GM21717 (cell line): ENCODE measurements around the gene ARSG.
"Not testable (repeated sequence)": the region's sequence is repeated elsewhere in the genome, so short reads cannot be mapped to it uniquely, and the experiment has no call there.

Experiments
- ATAC-seq: cut with Tn5 transposase; IDR thresholded peaks from one replicate; pipeline ENCODE4 v1.9.1; 2021; ENCODE audit warnings: mild to moderate bottlenecking, moderate library complexity; ENCODE audit not compliant: unreplicated experiment

ARSG gene

DNA sequence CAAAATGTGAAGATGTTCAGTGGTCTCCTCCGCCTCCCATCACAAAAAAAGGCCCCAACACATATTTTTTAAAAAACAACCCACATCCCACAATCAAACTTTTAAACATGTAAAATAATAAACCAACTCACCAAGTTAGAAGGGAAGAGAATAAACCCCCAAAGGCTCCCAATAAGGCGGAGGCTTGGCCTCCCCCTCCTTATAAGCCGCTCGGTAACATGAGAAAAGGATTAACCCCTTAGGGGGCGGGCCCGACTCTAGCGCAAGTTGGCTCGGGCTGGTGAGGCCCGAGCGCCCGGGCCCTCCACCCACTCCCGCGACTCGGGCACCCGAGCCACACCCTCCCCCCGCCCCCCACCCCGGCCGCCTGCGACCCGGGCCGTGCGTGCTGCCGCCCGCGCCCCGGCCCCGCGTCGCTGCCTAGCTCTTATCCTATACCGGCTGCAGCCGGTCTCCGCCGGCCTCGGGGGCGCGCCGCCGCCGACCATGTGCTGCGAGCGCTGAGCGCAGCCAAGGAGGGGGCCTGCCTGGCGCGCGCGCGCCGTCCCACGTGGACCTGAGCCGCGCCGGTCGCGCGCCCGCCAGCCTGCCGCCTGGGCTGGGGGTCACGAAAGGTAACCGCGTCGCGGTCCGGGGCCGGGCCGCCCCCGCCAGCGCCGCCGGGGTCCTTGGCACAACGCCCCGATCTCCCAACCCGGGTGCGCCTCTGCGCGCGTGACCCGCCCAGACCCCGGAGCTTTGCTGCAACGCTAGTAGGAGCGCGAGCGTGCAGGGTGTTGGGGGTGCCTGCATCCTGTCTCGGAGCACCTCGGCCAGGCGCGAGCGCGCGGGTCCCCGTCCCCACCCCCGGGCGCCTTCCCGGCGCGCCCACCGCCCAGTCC is at the start of gene ARSG, which contains the start of gene SLC16A6:
ARSG (plus strand) TSS at position 541 of the 881 bp plus-strand sequence. CDS start 15,999 bp downstream, outside the sequence.
SLC16A6 (minus strand) TSS at position 173 of the 881 bp plus-strand sequence. CDS start 12,807 bp downstream, outside the sequence.
- ATAC-seq, result peak; percentile 38

DNA sequence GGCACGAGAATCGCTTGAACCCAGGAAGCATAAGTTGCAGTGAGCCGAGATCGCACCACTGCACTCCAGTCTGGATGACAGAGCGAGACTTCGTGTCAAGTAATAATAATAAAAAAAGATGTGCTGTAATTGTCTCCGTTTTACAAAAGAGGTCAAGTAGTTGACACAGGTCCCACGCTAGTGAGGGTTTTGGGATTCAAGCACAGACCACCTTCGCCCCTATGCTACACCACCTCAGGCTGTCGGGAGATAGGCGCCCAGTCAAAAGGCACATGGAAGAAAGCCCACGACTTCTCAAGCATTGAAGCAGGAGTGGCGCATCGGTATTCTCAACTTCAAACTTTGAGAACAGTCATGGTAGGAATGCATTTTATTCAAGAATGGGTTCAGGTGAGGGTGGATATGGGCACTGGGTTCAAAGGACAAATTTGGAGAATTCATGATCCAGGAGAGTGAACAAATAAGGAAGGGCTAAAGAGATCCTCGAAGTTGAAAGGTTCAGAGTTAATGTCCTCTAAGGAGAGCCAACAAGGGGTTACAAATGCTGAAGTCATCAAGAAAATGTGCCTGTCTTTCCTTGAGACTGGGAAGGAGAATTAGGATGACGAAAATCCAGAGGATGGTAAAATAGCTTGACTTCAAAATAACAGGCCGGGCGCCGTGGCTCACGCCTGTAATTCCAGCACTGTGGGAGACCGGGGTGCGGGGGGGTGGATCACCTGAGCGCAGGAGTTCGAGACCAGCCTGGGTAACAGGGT is 44.8 kb upstream of the ARSG start:
- ATAC-seq, result no peak

DNA sequence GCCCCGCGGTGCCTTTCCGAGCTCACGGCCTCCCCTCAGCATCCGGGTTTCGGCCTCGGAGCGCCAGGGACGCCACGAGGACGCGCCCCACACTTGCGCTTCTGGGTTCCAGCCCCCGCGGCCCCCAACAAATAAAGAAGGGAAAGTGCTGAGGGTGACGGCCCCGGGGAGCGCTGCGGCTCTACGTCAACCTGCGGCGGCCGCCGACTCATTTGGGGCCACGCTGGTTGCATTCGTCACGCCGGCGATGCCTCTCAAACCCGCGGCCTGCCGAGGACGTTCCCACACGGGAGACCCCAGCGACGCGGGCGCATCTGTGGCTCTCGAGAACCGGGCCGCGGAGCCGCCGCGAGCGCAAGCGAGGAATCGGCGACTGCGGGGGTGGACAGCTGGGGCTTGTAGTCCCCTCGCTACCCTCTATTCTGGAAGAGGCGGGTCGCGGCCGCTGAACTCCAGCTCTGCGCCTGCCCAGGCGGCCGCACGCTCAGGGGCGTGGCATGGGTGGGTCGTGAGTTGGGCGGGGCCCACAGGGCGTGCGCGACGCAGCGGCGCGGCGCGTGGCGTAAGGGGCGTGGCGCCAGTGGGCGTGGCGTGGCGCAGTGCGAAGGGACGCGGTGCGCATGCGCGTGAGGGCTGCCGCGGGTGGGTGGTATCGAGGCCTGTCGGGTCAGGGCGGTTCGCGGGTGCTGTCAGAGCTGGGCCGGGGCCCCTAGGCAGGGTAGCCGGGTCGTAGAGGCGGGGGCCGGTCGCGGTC is 43.7 kb upstream of the ARSG start, which contains the start of gene AMZ2:
AMZ2 (plus strand) TSS at position 599 of the 754 bp plus-strand sequence. CDS start 2,145 bp downstream, outside the sequence.
- ATAC-seq, result peak; percentile 81

DNA sequence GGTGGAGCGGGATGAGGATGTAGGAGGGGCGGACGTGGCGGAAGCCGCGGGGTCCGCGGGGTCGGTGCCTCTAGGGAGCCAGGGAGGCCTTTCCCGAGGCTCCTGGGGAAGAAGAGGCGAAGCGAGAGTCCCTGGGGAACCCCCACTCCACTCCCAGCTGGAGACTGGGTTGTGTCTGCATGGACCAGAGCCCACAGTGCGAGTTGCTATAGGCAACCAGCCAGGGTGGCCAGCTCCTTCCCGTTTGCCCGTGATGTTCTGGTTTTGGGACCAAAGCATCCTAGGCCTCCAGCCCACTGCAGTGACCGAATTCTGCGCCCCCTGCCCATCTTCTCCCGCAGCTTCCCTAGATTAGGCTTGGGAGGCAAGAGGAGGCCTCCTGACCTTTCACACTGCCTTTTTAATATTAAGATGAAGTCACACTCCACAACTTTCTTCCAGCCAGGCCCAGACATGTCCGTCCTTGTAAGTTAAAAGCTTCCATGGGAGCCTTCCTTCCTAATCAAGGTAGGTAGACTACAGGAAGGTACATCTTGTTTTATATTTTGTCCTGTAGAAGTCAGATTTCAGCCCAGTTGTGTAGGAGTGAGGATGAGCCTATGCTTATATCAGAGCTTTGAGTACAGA is 43.0 kb upstream of the ARSG start:
- peak; percentile 40 for ATAC-seq

DNA sequence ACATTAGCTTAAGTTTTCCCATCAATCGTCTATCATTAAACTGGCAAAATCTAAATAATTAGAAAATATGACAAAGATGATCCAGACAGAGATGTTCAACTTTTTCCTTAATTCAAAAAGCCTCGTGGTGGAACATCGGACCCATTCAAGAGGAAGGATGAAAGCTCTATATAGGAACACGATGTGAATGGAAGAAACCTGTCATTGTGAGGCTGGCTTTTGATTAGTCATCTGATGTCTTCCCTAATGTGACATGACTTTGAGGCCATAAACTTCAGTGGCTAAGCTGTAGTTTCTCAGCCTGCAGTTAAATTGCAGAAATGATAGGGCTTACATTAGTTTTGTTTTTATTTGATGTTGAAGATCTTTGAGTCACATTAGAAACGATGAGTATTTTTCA is 42.4 kb upstream of the ARSG start:
- no peak for ATAC-seq

DNA sequence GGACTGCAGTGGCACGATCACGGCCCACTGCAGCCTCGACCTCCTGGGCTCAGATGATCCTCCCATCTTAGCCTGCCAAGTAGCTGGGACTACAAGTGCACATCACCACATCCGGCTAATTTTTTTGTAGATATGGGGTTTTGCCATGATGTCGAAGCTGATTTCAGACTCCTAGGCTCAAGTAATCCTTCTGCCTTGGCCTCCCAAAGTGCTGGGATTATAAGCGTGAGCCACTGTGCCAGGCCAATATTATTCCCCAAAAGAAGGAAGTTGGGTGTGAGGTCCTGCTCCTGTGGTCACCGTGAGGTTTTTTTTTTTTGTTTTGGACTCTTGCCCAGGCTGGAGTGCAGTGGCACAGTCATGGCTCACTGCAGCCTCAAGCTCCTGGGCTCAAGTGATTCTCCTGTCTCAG is 41.9 kb upstream of the ARSG start:
- no peak for ATAC-seq

DNA sequence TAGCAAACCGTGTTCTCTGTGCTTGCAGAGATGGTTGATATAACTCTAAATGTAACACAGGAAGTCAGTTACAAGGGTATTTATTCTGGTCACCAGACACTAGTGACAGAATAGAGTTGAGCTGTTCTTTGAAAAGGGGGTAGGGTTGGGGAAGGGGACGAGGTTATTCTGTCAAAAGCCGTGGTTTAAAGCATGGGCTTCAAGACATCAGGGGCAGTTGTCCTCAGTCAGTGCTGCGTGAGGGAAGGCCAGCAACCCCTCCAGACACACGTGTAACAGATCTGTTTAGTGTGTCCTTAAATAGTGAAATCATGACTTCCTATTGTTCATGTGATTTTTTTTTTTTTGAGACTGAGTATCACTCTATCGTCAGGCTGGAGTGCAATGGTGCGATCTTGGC is 37.9 kb upstream of the ARSG start:
- not testable (repeated sequence) for ATAC-seq

DNA sequence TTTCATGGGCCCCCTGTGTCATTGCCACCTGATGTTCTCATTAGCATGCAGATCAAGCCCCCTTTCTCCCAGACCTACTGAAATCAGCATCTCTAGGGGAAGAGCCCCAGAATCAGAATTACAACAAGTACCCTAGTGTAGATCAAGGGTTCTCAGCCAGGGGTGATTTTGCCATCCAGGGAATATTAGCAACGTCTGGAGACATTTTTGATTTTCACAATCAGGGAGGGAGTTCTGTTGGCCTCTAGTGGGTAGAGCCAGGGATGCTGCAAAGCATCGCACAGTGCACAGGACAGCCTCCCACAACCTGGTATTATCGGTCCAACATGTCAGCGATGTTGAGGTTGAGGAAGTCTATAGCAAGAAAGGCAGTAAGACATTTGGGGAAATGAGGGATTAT is 36.1 kb upstream of the ARSG start:
- no peak for ATAC-seq

DNA sequence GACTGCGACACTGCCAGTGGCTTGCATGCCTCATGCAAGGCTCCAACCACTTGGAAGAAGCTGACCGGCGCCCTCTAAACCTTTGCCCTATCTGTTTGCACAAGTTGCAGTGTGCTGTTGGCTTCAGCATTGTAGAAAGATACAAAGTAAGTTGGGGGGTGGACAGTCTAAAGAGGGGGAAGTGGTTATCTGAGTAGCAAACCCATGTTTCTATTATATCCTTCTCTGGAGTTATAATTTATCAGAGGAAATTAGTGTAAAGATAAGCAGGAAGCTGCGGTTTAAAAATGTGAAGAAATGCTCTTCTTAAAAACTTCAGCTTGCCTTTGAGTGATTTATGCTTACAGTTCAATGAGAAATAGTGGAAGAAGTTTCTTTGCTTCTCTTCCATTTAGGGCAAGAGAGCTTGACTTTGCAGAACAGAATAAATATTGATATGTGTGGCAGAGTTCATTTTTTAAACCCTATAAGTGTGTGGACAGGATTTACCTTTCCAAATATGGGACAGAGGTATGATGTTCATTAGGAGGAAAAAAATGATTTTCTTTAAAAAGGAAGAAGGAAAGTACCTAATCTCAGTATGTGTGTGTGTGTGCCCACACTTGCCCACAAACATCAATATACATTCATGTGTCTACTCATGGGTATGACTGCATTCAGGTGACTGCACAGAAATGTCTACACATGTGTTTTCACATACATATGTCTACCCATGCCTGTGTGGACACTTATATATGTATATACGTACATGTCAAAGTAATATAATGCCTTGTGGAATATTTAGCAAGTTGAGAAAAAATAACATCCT is 35.4 kb upstream of the ARSG start:
- no peak for ATAC-seq

DNA sequence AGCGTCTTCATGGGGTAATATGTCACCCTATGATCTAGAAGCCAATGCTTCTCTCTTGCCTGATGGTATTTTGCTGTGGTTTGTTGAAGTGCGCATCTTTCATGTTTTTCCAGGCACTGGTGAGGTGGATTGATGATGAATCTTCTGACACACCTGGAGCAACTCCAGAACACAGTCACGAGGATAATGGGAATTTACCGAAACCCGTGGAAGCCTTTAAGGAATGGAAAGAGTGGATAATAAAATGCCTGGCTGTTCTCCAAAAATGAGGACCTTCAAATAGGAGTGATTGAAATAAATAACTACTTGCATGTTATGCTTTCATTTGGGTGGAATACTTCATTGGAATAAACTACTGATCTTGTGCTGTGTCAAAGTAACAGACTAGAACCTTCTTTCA is 34.6 kb upstream of the ARSG start:
- ATAC-seq, result not testable (repeated sequence)

DNA sequence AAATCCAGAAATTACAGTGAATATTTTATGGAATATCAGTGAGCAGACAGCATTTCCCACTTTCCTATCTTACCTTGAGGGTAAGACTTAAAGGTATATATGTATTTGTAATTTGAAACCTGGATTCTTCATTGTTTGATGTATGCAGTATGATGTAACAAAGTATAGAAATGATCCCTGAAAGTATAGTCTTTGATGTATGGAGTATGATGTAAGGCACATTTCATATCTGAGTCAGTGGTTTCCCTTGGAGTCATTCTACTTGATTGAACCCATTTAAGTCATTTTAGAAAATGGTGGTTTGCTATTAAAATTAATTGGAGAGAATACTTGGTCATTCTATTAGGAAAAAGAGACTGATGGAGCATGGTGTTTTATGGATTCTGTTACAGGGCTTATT is 33.4 kb upstream of the ARSG start:
- no peak for ATAC-seq

DNA sequence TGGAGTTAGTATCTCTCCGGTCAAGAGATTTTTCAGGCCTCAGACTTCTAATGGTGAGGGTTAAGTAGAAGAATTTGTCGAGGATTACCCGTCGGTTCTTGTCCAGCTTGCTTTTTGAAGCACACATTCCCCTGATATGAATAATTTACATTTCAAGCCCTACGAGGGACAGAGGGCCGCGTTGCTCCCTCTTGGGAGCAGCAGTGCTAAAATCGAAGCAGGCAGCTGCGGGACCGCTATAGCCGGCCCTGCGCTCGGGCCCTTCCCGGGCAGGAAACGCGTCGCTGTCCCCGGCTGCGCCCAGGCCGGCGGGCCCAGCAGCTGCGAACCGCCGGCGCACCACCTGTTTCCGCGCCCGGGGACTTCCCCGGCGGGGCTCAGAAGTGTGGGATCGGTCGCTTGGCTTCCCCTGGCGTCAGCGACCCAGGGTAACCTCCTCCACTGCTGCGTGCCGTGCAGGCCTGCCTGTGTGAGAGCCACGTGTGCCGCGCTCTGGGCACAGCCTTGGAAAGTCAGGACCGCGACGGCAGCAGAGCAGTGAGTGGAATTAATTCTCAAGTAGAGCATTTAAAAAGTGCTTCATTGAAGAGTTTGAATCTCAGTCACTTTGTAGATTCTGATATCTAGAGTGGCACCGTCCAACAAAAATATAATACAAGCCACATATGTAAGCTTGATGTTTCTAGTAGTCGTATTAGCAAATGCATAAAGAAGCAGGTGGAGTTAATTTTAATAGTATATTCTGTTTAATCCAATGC is 32.2 kb upstream of the ARSG start:
- ATAC-seq, result peak; percentile 74

DNA sequence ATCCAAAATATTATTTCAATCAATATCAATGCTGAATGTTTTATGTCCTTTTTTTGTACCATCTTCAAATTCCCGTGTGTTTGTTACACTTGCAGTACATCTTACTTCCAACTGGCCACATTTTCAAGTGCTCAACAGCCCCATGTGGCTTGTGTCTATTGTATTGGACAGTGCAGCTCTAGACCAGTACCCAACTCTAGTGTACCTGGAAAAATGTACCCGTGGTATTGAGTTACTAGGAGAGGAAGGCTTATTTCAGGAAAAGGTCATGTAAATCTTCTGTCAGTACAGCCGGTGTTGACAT is 31.7 kb upstream of the ARSG start:
- not testable (repeated sequence) for ATAC-seq

DNA sequence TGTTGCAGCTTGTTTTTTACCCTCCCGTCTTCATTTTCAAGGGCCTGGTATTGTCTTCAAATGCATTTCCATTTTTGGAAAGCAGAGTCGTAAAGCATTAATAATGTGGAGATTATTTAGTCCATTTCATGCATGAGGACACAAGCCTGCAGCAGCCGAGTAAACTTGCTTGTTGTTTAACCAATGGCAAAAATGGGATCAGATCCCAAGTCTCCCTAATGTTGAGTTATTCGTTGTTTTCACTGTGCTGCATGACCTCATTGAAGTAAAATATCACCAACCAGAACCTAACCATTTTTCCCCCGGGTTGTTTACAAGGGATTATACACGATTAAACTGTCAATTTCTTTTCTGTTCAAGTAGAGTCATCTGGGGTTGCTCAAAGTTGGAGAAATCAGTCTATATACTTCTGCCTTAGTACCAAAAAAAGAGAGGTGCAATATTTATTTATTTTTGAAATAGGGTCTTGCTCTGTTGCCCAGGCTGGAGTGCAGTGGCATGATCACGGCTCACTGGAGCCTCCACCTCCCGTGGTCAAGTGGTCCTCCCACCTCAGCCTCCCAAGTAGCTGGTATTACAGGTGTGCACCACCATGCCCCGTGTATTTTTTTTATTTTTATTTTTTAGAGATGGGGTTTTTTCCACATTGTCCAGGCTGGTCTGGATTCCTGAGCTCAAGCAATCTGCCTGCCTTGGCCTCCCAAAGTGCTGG is 31.1 kb upstream of the ARSG start:
- no peak for ATAC-seq

DNA sequence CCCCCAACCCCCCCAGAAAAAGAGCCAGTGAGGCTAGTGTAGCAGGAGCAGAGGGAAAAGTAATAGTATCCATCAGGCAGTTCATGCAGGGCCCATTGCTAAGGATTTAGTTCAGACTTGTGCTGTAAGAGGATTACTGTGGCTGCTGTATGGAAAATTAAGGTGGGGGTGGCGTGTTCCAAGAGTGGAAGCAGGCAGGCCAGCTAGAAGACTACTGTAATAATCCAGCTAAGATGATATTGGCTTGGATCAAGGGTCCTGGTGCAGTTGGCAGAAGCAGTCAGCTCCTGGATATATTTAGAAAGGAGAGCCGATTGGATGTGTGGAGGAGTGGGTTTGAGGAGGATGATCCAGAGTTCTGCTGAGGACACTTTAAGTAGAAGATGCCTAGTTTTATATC is 28.8 kb upstream of the ARSG start:
- ATAC-seq, result not testable (repeated sequence)

DNA sequence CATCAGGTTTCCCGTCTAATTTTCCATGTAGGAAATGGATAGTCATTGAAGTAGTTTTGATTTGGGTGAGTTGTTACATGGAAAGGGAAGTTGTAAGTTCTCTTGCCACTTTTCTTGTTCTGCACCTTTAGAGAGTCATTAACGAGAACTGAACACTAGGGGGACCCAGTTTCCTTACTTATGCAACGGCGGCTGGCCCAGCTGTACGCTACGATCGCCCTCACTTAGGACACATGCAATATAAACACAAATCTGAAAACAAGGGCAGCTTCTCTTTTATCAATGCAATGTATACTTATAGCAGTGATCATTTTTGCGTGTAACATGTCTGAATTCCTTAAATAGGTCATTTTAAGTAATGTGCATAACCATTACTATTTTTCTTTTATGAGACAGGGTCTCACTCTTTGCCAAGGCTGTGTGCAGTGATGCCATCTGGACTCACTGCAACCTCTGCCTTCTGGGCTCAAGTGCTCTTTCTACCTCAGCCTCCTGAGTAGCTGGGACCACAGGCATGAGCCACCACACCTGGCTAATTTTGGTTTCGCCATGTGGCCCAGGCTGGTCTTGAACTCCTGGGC is 28.1 kb upstream of the ARSG start:
- not testable (repeated sequence) for ATAC-seq

DNA sequence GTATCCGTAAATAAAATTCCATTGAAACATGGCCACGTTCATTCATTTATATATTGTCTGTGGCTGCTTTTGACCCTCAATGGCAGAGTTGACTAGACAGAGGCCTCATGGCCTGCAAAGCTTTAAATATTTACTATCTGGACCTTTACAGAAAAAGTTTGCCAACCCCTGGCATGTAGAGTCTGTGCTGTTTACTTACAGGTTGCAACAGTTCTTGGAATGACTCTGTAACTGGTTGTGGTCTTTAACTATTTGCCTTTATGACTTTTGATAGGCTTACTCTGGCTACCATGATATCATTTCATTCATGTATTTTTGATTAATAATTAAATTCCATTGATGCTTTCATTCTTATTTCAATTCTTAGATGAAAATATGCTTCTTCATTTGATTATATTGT is 25.5 kb upstream of the ARSG start:
- ATAC-seq, result not testable (repeated sequence)

DNA sequence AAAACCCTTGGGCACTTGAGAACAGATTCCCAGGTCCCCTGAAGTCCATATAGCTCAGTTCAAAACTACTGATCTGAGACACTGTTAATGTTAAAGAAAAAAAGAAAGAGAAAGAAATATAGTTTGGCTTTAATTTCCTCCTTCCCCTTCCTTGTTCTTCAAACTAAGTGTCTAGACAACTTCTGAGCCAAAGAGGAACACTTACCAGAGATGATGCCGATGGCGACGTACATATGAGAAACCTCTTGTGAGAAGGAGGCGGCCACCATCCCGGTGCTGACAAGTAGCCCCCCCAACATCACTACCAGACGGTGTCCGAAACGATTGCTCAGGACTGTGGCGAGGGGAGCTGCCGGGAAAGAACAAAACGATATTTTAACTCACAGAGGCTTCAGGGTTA is 17.6 kb upstream of the ARSG start:
- ATAC-seq, result no peak
